WTC11 (cell line): ENCODE measurements around the gene OTUD7B. TPM values are rescaled to one million over a fixed set of nuclear protein-coding genes. Genes with fewer than 3 reads are reported as not detected.
A peak's percentile ranks its signal among the peaks of the same experiment; 100 is the strongest.

Experiments used
- ARID4B ChIP-seq: sonication (generic); formaldehyde crosslinking; IDR thresholded peaks from 2 replicates; pipeline ENCODE4 v1.8.0; 2023; ENCODE audit warnings: missing genetic modification reagents, mild to moderate bottlenecking, borderline replicate concordance
- ATF3 ChIP-seq: sonication (generic); formaldehyde crosslinking; conservative IDR thresholded peaks from 2 replicates; pipeline ENCODE4 v1.8.1; 2022; ENCODE audit warnings: mild to moderate bottlenecking, missing genetic modification reagents
- CBFB ChIP-seq: sonication (generic); formaldehyde crosslinking; IDR thresholded peaks from 2 replicates; pipeline ENCODE4 v1.8.1; 2022; ENCODE audit warnings: mild to moderate bottlenecking, low read depth, missing genetic modification reagents
- CREM ChIP-seq: sonication (generic); formaldehyde crosslinking; IDR thresholded peaks from 2 replicates; pipeline ENCODE4 v1.8.1; 2022; ENCODE audit warnings: mild to moderate bottlenecking, missing genetic modification reagents, moderate library complexity
- E2F1 ChIP-seq: sonication (generic); formaldehyde crosslinking; IDR thresholded peaks from 2 replicates; pipeline ENCODE4 v1.8.0; 2022; ENCODE audit warnings: mild to moderate bottlenecking, missing genetic modification reagents
- ESRRA ChIP-seq: sonication (generic); formaldehyde crosslinking; IDR thresholded peaks from 2 replicates; pipeline ENCODE4 v1.8.1; 2022; ENCODE audit warnings: mild to moderate bottlenecking, missing genetic modification reagents, borderline replicate concordance
- FOXK1 ChIP-seq: sonication (generic); formaldehyde crosslinking; IDR thresholded peaks from 2 replicates; pipeline ENCODE4 v1.8.0; 2022; ENCODE audit warnings: mild to moderate bottlenecking, moderate library complexity, missing genetic modification reagents
- FOXP1 ChIP-seq: sonication (generic); formaldehyde crosslinking; IDR thresholded peaks from 2 replicates; pipeline ENCODE4 v1.8.0; 2022; ENCODE audit warnings: missing genetic modification reagents, mild to moderate bottlenecking, moderate library complexity, borderline replicate concordance
- FOXP4 ChIP-seq: sonication (generic); formaldehyde crosslinking; IDR thresholded peaks from 2 replicates; pipeline ENCODE4 v1.8.0; 2022; ENCODE audit warnings: mild to moderate bottlenecking, missing genetic modification reagents
- GABPB1 ChIP-seq: sonication (generic); formaldehyde crosslinking; IDR thresholded peaks from 2 replicates; pipeline ENCODE4 v1.8.1; 2023; ENCODE audit warnings: mild to moderate bottlenecking, missing genetic modification reagents
- HMGA2 ChIP-seq: fragments of 250-450 bp; sonication (Bioruptor Pico); IDR thresholded peaks from 2 replicates; pipeline ENCODE4 v1.4.0; 2021; ENCODE audit warnings: mild to moderate bottlenecking, moderate library complexity
- IRF2 ChIP-seq: sonication (generic); formaldehyde crosslinking; IDR thresholded peaks from 2 replicates; pipeline ENCODE4 v1.8.0; 2022; ENCODE audit warnings: low read depth, missing genetic modification reagents, borderline replicate concordance
- JAZF1 ChIP-seq: fragments of 250-450 bp; sonication (Bioruptor Pico); IDR thresholded peaks from 2 replicates; pipeline ENCODE4 v1.9.0; 2021; ENCODE audit warnings: moderate library complexity, mild to moderate bottlenecking, inconsistent platforms
- OVOL2 ChIP-seq: fragments of 250-450 bp; sonication (Bioruptor Pico); IDR thresholded peaks from 2 replicates; pipeline ENCODE4 v1.9.0; 2021; ENCODE audit warnings: mild to moderate bottlenecking, borderline replicate concordance
- RORB ChIP-seq: fragments of 250-450 bp; sonication (Bioruptor Pico); IDR thresholded peaks from 2 replicates; pipeline ENCODE4 v1.9.0; 2021; ENCODE audit warnings: mild to moderate bottlenecking
- STAT6 ChIP-seq: sonication (generic); formaldehyde crosslinking; conservative IDR thresholded peaks from 2 replicates; pipeline ENCODE4 v1.8.1; 2023; ENCODE audit warnings: mild to moderate bottlenecking, low read depth, missing genetic modification reagents, moderate library complexity
- TEAD1 ChIP-seq: sonication (generic); formaldehyde crosslinking; IDR thresholded peaks from 2 replicates; pipeline ENCODE4 v1.8.0; 2022; ENCODE audit warnings: mild to moderate bottlenecking, missing genetic modification reagents
- TEAD4 ChIP-seq: sonication (generic); formaldehyde crosslinking; IDR thresholded peaks from 2 replicates; pipeline ENCODE4 v1.8.0; 2022; ENCODE audit warnings: mild to moderate bottlenecking, missing genetic modification reagents
- ZNF121 ChIP-seq: sonication (generic); formaldehyde crosslinking; IDR thresholded peaks from 2 replicates; pipeline ENCODE4 v1.8.0; 2023; ENCODE audit warnings: missing genetic modification reagents
- ZNF138 ChIP-seq: sonication (generic); formaldehyde crosslinking; conservative IDR thresholded peaks from 2 replicates; pipeline ENCODE4 v1.8.1; 2022; ENCODE audit warnings: mild to moderate bottlenecking, moderate library complexity, missing genetic modification reagents
- ZNF423 ChIP-seq: fragments of 250-450 bp; sonication (Bioruptor Pico); IDR thresholded peaks from 2 replicates; pipeline ENCODE4 v2.1.2; 2022; ENCODE audit warnings: mild to moderate bottlenecking, moderate library complexity
- total RNA-seq: library from RNA; stranded (reverse); gene quantifications from 3 replicates; pipeline ENCODE4 v1.2.3, GENCODE V29; 2021
- TF ChIP-seq, protein P1 (sequence below): sonication (generic); formaldehyde crosslinking; IDR thresholded peaks from 2 replicates; pipeline ENCODE4 v1.8.1; 2022; ENCODE audit warnings: mild to moderate bottlenecking, moderate library complexity, missing genetic modification reagents
- TF ChIP-seq, protein P2 (sequence below): sonication (generic); formaldehyde crosslinking; IDR thresholded peaks from 2 replicates; pipeline ENCODE4 v1.8.0; 2022; ENCODE audit warnings: mild to moderate bottlenecking, missing genetic modification reagents

The OTUD7B gene
- total RNA-seq, 1 experiment from 2014 or later = 21.0 TPM

- TF ChIP-seq FOXK1 (CRISPR knock-in tag) = peak; percentile 53; the same call in 1 of the 2 replicates
- TF ChIP-seq TEAD4 (CRISPR knock-in tag) = no peak
- peak; percentile 75 for TF ChIP-seq CREM (CRISPR knock-in tag)
- TF ChIP-seq HMGA2 (CRISPR knock-in tag) = no peak
- peak; percentile 90 for TF ChIP-seq GABPB1 (CRISPR knock-in tag)
- no peak for TF ChIP-seq FOXP1
- no peak for TF ChIP-seq ARID4B (CRISPR knock-in tag)
- TF ChIP-seq ZNF121 (CRISPR knock-in tag) = no peak
- TF ChIP-seq CBFB (CRISPR knock-in tag) = no peak
- 0 out of 2 replicates have a peak, but pooled peaks have one; percentile 15 for TF ChIP-seq E2F1 (CRISPR knock-in tag)
- TF ChIP-seq ATF3 (CRISPR knock-in tag) = no peak
- TF ChIP-seq ZNF138 (CRISPR knock-in tag) = no peak
- TF ChIP-seq, protein P1, sequence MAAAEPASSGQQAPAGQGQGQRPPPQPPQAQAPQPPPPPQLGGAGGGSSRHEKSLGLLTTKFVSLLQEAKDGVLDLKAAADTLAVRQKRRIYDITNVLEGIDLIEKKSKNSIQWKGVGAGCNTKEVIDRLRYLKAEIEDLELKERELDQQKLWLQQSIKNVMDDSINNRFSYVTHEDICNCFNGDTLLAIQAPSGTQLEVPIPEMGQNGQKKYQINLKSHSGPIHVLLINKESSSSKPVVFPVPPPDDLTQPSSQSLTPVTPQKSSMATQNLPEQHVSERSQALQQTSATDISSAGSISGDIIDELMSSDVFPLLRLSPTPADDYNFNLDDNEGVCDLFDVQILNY (CRISPR knock-in tag) = peak; percentile 84; the same call in 1 of the 2 replicates
- no peak for TF ChIP-seq ZNF423 (CRISPR knock-in tag)
- TF ChIP-seq JAZF1 (CRISPR knock-in tag) = no peak
- TF ChIP-seq TEAD1 (CRISPR knock-in tag) = peak; percentile 80; the same call in 1 of the 2 replicates
- TF ChIP-seq, protein P2, sequence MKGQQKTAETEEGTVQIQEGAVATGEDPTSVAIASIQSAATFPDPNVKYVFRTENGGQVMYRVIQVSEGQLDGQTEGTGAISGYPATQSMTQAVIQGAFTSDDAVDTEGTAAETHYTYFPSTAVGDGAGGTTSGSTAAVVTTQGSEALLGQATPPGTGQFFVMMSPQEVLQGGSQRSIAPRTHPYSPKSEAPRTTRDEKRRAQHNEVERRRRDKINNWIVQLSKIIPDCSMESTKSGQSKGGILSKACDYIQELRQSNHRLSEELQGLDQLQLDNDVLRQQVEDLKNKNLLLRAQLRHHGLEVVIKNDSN = no peak
- no peak for TF ChIP-seq ESRRA
- TF ChIP-seq OVOL2 (CRISPR knock-in tag) = no peak
- no peak for TF ChIP-seq STAT6 (CRISPR knock-in tag)
- TF ChIP-seq FOXP4 (CRISPR knock-in tag) = peak; percentile 50; the same call in 1 of the 2 replicates
- no peak for TF ChIP-seq RORB (CRISPR knock-in tag)
- TF ChIP-seq IRF2 (CRISPR knock-in tag) = no peak
These were observed 82.7 kb downstream of the OTUD7B start, which contains the start of gene SF3B4 (continued) for GRCh38 chr1:149927563-149928400.
